SK-N-SH treated with all-trans-retinoic acid at 6 μM for 48 hours (cell line): Measurements from ENCODE around the gene DPY19L3.

Experiments used
- ATAC-seq: fragments of 200-7000 bp; cut with Tn5 transposase; 3 replicates; pipeline ENCODE4 v1.9.1; 2020; ENCODE audit warnings: mild to moderate bottlenecking, moderate library complexity
- ARNTL ChIP-seq: fragments of 450-650 bp; formaldehyde crosslinking; IDR thresholded peaks from 2 replicates; pipeline ENCODE4 v1.5.0; 2020; ENCODE audit warnings: low read depth, mild to moderate bottlenecking, moderate library complexity, borderline replicate concordance
- BACH2 ChIP-seq: fragments of 250-450 bp; sonication (Bioruptor Pico); IDR thresholded peaks from 2 replicates; pipeline ENCODE4 v1.9.0; 2021; ENCODE audit warnings: mild to moderate bottlenecking, borderline replicate concordance
- CSDC2 ChIP-seq: fragments of 250-450 bp; sonication (Bioruptor Pico); IDR thresholded peaks from 2 replicates; pipeline ENCODE4 v1.5.0; 2020; ENCODE audit warnings: mild to moderate bottlenecking, moderate library complexity
- ESRRG ChIP-seq: fragments of 250-450 bp; sonication (Bioruptor Pico); IDR thresholded peaks from 2 replicates; pipeline ENCODE4 v1.6.1; 2021; ENCODE audit warnings: mild to moderate bottlenecking
- GLIS3 ChIP-seq: fragments of 250-450 bp; sonication (Bioruptor Pico); IDR thresholded peaks from 2 replicates; pipeline ENCODE4 v1.5.0; 2020; ENCODE audit warnings: mild to moderate bottlenecking, moderate library complexity
- ISL1 ChIP-seq: fragments of 250-450 bp; sonication (Bioruptor Pico); IDR thresholded peaks from 2 replicates; pipeline ENCODE4 v2.1.2; 2022; ENCODE audit warnings: mild to moderate bottlenecking, moderate library complexity
- OSR1 ChIP-seq: fragments of 250-450 bp; sonication (Bioruptor Pico); IDR thresholded peaks from 2 replicates; pipeline ENCODE4 v1.8.0; 2022; ENCODE audit warnings: moderate library complexity, mild to moderate bottlenecking, inconsistent platforms
- PPARA ChIP-seq: fragments of 250-450 bp; sonication (Bioruptor Pico); IDR thresholded peaks from 2 replicates; pipeline ENCODE4 v1.5.0; 2020; ENCODE audit warnings: mild to moderate bottlenecking, borderline replicate concordance
- RARB ChIP-seq: fragments of 250-450 bp; sonication (Bioruptor Pico); IDR thresholded peaks from 2 replicates; pipeline ENCODE4 v1.8.0; 2021; ENCODE audit warnings: mild to moderate bottlenecking, moderate library complexity
- TCF4 ChIP-seq: fragments of 250-450 bp; sonication (Bioruptor Pico); IDR thresholded peaks from 2 replicates; pipeline ENCODE4 v1.8.0; 2021; ENCODE audit warnings: mild to moderate bottlenecking, moderate library complexity, borderline replicate concordance
- TOX ChIP-seq: fragments of 250-450 bp; sonication (Bioruptor Pico); IDR thresholded peaks from 2 replicates; pipeline ENCODE4 v1.8.0; 2021; ENCODE audit warnings: mild to moderate bottlenecking, moderate library complexity, borderline replicate concordance
- ZFP3 ChIP-seq: fragments of 250-450 bp; sonication (Bioruptor Pico); IDR thresholded peaks from 2 replicates; pipeline ENCODE4 v1.5.0; 2020; ENCODE audit warnings: mild to moderate bottlenecking, moderate library complexity
- ZFP30 ChIP-seq: fragments of 450-650 bp; formaldehyde crosslinking; IDR thresholded peaks from 2 replicates; pipeline ENCODE4 v1.5.0; 2022; ENCODE audit warnings: mild to moderate bottlenecking, moderate library complexity
- ZNF70 ChIP-seq: fragments of 450-650 bp; formaldehyde crosslinking; IDR thresholded peaks from 2 replicates; pipeline ENCODE4 v1.5.0; 2020; ENCODE audit warnings: mild to moderate bottlenecking, moderate library complexity
- ZNF8 ChIP-seq: fragments of 450-650 bp; formaldehyde crosslinking; IDR thresholded peaks from 2 replicates; pipeline ENCODE4 v1.5.0; 2020; ENCODE audit warnings: mild to moderate bottlenecking, moderate library complexity
- TF ChIP-seq, protein P1 (sequence below): fragments of 250-450 bp; sonication (Bioruptor Pico); IDR thresholded peaks from 2 replicates; pipeline ENCODE4 v1.5.1; 2021; ENCODE audit warnings: mild to moderate bottlenecking, moderate library complexity
- TF ChIP-seq, protein P2 (sequence below): fragments of 250-450 bp; sonication (Bioruptor Pico); IDR thresholded peaks from 2 replicates; pipeline ENCODE4 v1.8.0; 2021; ENCODE audit warnings: low read depth, mild to moderate bottlenecking, moderate library complexity, borderline replicate concordance
- TF ChIP-seq, protein P3 (sequence below): fragments of 250-450 bp; sonication (Bioruptor Pico); IDR thresholded peaks from 2 replicates; pipeline ENCODE4 v1.8.0; 2020; ENCODE audit warnings: mild to moderate bottlenecking, moderate library complexity, borderline replicate concordance
- TF ChIP-seq, protein P4 (sequence below): fragments of 250-450 bp; sonication (Bioruptor Pico); IDR thresholded peaks from 2 replicates; pipeline ENCODE4 v1.5.1; 2020; ENCODE audit warnings: low read depth, mild to moderate bottlenecking, moderate library complexity
- TF ChIP-seq, protein P5 (sequence below): fragments of 250-450 bp; sonication (Bioruptor Pico); IDR thresholded peaks from 2 replicates; pipeline ENCODE4 v1.5.0; 2020; ENCODE audit warnings: mild to moderate bottlenecking, moderate library complexity

Gene DPY19L3

DNA sequence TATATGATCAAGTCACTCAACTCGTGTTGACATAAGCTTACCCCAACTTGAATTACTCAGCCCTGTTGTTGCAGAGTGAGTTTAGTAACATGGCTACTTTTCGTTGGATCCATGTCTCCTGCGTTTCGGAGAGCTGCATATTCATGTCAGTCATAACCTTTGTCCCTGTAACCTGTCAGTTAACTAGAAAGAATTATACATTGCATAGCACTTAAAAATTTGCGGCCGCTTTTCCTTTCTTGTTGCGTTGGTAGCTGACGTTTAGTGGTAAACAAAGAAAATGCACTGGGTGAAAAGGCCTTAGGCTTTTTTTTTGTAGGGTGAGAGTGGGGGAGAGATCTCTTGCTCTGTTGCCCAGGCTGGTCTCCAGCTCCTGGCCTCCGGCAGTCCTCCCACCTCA, 46.0 kb upstream of the DPY19L3 start:
- no peak for TF ChIP-seq ZFP3
- TF ChIP-seq ZNF8 (CRISPR knock-in tag) = no peak
- TF ChIP-seq, protein P1, sequence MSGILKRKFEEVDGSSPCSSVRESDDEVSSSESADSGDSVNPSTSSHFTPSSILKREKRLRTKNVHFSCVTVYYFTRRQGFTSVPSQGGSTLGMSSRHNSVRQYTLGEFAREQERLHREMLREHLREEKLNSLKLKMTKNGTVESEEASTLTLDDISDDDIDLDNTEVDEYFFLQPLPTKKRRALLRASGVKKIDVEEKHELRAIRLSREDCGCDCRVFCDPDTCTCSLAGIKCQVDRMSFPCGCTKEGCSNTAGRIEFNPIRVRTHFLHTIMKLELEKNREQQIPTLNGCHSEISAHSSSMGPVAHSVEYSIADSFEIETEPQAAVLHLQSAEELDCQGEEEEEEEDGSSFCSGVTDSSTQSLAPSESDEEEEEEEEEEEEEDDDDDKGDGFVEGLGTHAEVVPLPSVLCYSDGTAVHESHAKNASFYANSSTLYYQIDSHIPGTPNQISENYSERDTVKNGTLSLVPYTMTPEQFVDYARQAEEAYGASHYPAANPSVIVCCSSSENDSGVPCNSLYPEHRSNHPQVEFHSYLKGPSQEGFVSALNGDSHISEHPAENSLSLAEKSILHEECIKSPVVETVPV = no peak
- no peak for TF ChIP-seq ESRRG (CRISPR knock-in tag)
- no peak for TF ChIP-seq CSDC2
- TF ChIP-seq ZNF70 = no peak
- no peak for TF ChIP-seq ISL1 (CRISPR knock-in tag)
- TF ChIP-seq, protein P2, sequence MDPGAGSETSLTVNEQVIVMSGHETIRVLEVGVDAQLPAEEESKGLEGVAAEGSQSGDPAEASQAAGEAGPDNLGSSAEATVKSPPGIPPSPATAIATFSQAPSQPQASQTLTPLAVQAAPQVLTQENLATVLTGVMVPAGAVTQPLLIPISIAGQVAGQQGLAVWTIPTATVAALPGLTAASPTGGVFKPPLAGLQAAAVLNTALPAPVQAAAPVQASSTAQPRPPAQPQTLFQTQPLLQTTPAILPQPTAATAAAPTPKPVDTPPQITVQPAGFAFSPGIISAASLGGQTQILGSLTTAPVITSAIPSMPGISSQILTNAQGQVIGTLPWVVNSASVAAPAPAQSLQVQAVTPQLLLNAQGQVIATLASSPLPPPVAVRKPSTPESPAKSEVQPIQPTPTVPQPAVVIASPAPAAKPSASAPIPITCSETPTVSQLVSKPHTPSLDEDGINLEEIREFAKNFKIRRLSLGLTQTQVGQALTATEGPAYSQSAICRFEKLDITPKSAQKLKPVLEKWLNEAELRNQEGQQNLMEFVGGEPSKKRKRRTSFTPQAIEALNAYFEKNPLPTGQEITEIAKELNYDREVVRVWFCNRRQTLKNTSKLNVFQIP (CRISPR knock-in tag) = no peak
- TF ChIP-seq, protein P3, sequence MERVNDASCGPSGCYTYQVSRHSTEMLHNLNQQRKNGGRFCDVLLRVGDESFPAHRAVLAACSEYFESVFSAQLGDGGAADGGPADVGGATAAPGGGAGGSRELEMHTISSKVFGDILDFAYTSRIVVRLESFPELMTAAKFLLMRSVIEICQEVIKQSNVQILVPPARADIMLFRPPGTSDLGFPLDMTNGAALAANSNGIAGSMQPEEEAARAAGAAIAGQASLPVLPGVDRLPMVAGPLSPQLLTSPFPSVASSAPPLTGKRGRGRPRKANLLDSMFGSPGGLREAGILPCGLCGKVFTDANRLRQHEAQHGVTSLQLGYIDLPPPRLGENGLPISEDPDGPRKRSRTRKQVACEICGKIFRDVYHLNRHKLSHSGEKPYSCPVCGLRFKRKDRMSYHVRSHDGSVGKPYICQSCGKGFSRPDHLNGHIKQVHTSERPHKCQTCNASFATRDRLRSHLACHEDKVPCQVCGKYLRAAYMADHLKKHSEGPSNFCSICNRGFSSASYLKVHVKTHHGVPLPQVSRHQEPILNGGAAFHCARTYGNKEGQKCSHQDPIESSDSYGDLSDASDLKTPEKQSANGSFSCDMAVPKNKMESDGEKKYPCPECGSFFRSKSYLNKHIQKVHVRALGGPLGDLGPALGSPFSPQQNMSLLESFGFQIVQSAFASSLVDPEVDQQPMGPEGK (CRISPR knock-in tag) = no peak

DNA sequence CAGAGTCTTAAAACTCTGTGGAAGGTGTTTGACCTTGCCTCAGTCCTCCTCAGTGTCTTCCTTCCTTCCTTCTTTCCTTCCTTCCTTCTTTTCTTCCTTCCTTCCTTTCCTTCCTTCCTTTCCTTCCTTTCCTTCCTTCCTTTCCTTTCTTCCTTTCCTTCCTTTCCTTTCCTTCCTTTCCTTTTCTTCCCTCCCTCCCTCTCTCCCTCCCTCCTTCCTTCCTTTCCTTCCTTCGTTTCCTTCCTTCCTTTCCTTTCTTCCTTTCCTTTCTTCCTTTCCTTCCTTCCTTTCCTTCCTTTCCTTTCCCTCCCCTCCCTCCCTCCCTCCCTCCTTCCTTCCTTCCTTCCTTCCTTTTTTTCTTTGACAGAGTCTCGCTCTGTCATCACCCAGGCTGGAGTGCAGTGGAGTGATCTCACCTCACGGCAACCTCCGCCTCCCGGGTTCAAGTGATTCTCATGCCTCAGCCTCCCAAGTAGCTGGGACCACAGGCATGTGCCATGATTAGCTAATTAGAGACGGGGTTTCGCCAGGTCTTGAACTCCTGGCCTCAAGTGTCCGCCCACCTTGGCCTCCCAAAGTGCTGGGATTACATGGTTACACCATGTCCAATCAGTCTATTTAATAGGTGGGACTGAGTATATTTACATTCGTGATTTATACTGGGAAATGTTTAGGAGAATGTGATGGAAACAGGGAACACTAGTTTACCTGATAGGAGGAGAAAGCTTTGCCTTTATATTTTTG, 43.8 kb upstream of the DPY19L3 start:
- TF ChIP-seq, protein P4, sequence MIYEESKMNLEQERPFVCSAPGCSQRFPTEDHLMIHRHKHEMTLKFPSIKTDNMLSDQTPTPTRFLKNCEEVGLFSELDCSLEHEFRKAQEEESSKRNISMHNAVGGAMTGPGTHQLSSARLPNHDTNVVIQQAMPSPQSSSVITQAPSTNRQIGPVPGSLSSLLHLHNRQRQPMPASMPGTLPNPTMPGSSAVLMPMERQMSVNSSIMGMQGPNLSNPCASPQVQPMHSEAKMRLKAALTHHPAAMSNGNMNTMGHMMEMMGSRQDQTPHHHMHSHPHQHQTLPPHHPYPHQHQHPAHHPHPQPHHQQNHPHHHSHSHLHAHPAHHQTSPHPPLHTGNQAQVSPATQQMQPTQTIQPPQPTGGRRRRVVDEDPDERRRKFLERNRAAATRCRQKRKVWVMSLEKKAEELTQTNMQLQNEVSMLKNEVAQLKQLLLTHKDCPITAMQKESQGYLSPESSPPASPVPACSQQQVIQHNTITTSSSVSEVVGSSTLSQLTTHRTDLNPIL (CRISPR knock-in tag) = no peak
- TF ChIP-seq, protein P5, sequence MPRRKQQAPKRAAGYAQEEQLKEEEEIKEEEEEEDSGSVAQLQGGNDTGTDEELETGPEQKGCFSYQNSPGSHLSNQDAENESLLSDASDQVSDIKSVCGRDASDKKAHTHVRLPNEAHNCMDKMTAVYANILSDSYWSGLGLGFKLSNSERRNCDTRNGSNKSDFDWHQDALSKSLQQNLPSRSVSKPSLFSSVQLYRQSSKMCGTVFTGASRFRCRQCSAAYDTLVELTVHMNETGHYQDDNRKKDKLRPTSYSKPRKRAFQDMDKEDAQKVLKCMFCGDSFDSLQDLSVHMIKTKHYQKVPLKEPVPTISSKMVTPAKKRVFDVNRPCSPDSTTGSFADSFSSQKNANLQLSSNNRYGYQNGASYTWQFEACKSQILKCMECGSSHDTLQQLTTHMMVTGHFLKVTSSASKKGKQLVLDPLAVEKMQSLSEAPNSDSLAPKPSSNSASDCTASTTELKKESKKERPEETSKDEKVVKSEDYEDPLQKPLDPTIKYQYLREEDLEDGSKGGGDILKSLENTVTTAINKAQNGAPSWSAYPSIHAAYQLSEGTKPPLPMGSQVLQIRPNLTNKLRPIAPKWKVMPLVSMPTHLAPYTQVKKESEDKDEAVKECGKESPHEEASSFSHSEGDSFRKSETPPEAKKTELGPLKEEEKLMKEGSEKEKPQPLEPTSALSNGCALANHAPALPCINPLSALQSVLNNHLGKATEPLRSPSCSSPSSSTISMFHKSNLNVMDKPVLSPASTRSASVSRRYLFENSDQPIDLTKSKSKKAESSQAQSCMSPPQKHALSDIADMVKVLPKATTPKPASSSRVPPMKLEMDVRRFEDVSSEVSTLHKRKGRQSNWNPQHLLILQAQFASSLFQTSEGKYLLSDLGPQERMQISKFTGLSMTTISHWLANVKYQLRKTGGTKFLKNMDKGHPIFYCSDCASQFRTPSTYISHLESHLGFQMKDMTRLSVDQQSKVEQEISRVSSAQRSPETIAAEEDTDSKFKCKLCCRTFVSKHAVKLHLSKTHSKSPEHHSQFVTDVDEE (CRISPR knock-in tag) = no peak
- TF ChIP-seq OSR1 (CRISPR knock-in tag) (no peak), TCF4 (CRISPR knock-in tag) (no peak), BACH2 (CRISPR knock-in tag) (no peak), PPARA (CRISPR knock-in tag) (no peak), ZNF8 (CRISPR knock-in tag) (no peak), CSDC2 (no peak), TOX (no peak), ZFP30 (CRISPR knock-in tag) (no peak), GLIS3 (CRISPR knock-in tag) (no peak), ISL1 (CRISPR knock-in tag) (no peak), ESRRG (CRISPR knock-in tag) (no peak), ARNTL (CRISPR knock-in tag) (no peak), RARB (no peak)
- TF ChIP-seq, protein P2 (CRISPR knock-in tag) = no peak
- TF ChIP-seq, protein P1 = no peak
- TF ChIP-seq, protein P3 (CRISPR knock-in tag) = no peak
- no peak for ATAC-seq

More for the DNA sequence above, 46.0 kb upstream of the DPY19L3 start:
- ATAC-seq = no peak
